Measurements from ENCODE around the gene ZNF202. TPM values are rescaled to one million over a fixed set of nuclear protein-coding genes. Genes with fewer than 3 reads are reported as not detected.
A peak's percentile ranks its signal among the peaks of the same experiment; 100 is the strongest.

Gene ZNF202
- polyA plus RNA-seq (2011; rRNA removed) (14.2 and 14.4 TPM in 2 replicates), polyA plus RNA-seq (2017; fragmentation: RNase III; extraction: RNeasy Plus Mini Kit Qiagen cat#74134 plus additional on column Dnase treatment) (10.0 to 12.9 TPM (median 11.9 TPM) in 3 replicates), polyA minus RNA-seq (2011; rRNA and poly(A)+ RNA removed) (13.1 and 14.3 TPM in 2 replicates)
- polyA plus RNA-seq (2012; cell fraction: cytosol; rRNA removed), result 5.5 and 7.5 TPM in 2 replicates
- polyA plus RNA-seq (2012; cell fraction: nucleus; rRNA removed), result 9.8 and 12.0 TPM in 2 replicates

DNA sequence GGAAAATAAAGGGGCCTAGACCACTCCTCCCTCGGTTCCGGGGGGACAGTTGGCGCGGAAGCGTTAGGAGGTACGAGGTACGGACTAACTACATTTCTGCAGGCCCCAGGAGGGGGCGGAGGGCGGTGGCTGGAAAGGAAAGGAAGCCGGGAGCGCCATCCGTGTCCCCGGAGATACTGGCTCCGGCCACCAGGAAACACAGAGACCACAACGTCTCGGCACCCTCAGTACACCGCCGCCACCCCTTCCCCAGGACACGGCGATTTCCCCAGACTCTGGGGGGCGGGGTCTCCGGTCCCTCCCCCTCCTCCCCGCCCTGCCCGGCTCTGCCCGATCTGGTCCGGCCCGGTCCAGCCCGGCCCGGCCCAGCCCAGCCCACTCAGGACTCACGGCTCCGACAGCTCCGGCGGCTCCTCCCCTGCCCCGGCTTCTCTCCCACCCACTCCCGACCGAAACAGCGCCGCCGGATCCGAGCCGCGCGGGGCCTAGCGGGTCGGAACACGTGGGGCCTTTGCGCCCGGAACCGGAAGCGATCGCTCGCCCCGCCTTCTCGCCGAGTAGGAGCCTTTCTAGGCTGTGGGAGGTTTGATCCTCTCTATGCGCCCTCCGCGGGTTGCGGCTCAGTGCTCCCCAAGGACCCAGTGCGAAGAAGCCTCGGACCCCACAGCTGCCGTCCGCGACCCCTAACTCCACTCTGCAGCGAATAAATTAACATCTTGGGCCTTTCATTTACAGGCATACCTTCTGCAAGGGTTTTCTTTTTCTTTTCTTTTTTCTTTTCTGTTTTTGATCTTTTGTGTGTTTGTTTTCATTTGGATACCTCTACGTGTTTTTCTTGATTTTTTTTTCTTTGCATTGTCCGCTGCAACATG lies at the start of gene ZNF202:
Gene ZNF202 (minus strand): TSS at position 502 of the 872 bp plus-strand sequence. CDS start 10,772 bp downstream, outside the sequence.
- TF ChIP-seq RAD21 (conservative IDR thresholded peaks at IDR 0.05 in 1 of 2, IDR thresholded peaks at IDR 0.05 in 1 of 2) (no peak), RARB (CRISPR knock-in tag; IDR thresholded peaks at IDR 0.05) (no peak), MYC (IDR thresholded peaks at IDR 0.05; ENCODE audit: borderline replicate concordance, low read length) (peak; percentile 67; the same call in 1 of the 2 replicates), RFX5 (IDR thresholded peaks at IDR 0.05) (no peak), PHF8 (IDR thresholded peaks at IDR 0.05; ENCODE audit: borderline replicate concordance, low read depth) (peak; percentile 83), JUN (IDR thresholded peaks at IDR 0.05) (peak; percentile 56 to 81; a peak in 3 of 5 replicates), POLR2A (IDR thresholded peaks at IDR 0.05; ENCODE audit: low read length) (peak; percentile 28), TFCP2L1 (CRISPR knock-in tag; IDR thresholded peaks at IDR 0.05) (no peak), MAFK (IDR thresholded peaks at IDR 0.05; ENCODE audit: partially characterized antibody) (no peak), RNF2 (IDR thresholded peaks at IDR 0.05; ENCODE audit: borderline replicate concordance, low read depth) (no peak), HOXA7 (CRISPR knock-in tag; IDR thresholded peaks at IDR 0.05) (no peak), CBX2 (IDR thresholded peaks at IDR 0.05; ENCODE audit: borderline replicate concordance, low read depth) (no peak)
- TF ChIP-seq, protein P1, sequence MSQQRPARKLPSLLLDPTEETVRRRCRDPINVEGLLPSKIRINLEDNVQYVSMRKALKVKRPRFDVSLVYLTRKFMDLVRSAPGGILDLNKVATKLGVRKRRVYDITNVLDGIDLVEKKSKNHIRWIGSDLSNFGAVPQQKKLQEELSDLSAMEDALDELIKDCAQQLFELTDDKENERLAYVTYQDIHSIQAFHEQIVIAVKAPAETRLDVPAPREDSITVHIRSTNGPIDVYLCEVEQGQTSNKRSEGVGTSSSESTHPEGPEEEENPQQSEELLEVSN (IDR thresholded peaks at IDR 0.05; ENCODE audit: borderline replicate concordance, low read depth), result peak; percentile 52; the same call in 1 of the 2 replicates
- TF ChIP-seq, protein P2, sequence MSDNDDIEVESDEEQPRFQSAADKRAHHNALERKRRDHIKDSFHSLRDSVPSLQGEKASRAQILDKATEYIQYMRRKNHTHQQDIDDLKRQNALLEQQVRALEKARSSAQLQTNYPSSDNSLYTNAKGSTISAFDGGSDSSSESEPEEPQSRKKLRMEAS (IDR thresholded peaks at IDR 0.05), result peak; percentile 98
- TF ChIP-seq, protein P3, sequence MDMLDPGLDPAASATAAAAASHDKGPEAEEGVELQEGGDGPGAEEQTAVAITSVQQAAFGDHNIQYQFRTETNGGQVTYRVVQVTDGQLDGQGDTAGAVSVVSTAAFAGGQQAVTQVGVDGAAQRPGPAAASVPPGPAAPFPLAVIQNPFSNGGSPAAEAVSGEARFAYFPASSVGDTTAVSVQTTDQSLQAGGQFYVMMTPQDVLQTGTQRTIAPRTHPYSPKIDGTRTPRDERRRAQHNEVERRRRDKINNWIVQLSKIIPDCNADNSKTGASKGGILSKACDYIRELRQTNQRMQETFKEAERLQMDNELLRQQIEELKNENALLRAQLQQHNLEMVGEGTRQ (IDR thresholded peaks at IDR 0.05), result peak; percentile 82
- TF ChIP-seq, protein P4, sequence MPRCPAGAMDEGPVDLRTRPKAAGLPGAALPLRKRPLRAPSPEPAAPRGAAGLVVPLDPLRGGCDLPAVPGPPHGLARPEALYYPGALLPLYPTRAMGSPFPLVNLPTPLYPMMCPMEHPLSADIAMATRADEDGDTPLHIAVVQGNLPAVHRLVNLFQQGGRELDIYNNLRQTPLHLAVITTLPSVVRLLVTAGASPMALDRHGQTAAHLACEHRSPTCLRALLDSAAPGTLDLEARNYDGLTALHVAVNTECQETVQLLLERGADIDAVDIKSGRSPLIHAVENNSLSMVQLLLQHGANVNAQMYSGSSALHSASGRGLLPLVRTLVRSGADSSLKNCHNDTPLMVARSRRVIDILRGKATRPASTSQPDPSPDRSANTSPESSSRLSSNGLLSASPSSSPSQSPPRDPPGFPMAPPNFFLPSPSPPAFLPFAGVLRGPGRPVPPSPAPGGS (IDR thresholded peaks at IDR 0.05), result peak; percentile 64; the same call in 1 of the 3 replicates
- POLR2A ChIA-PET, result no interaction called here
- Histone ChIP-seq H3K4me2 (peak within 1 kb of the TSS; percentile 96), H3K9me3 (no peaks in the 10 kb centered on the region; the same call in 2 of the 3 replicates), H3K27ac (peak within 1 kb of the TSS; percentile 83 to 97), H3K4me3 (peak within 1 kb of the TSS; percentile 89), H3K4me1 (peaks cover 10% of the 10 kb centered on the region; the same call in 1 of the 3 replicates)
- WGBS (ENCODE audit: missing lambda C conversion rate), result 2% methylated on average over 19 of the region's 67 CpGs
- DNase-seq (ENCODE audit: low read depth in 1 of 2, low spot score in 1 of 2) (peak; percentile 52 to 89), ATAC-seq (peak; percentile 98 to 99), FAIRE-seq (no peak)
- CTCF ChIA-PET, result no interaction called here

DNA sequence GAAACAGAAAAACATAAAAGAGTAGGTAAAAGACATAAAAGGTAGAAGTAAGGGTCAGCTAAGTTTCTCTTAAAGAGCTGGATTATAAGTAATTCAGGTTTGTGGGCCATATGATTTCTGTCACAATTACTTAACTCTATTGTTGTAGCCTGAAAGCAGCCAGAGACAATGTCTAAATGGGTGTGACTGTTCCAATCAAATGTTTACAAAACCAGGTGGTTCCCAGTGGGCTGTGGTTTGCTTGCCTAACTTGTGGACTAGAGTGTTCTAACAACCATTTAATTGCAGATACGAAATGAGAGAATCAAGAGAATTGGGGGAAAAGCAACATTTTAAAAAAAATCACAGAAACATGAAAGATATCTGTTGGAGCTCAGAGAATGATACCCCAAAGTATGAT lies 42.1 kb upstream of the ZNF202 start:
- ATAC-seq (no peak), FAIRE-seq (no peak), DNase-seq (ENCODE audit: low read depth in 1 of 2, low spot score in 1 of 2) (no peak)
- H3K9me3 ChIP-seq, result no peaks in the 10 kb centered on the region
- H3K4me3 ChIP-seq, result no peak overlapping the region
- ChIA-PET POLR2A (no interaction called here), CTCF (interaction anchor here (0.6 to 1.4 kb wide), 2 partner anchors 8 to 48 kb away, joined by 3 read pairs; no protein-coding TSS in a partner anchor)
- H3K4me2 ChIP-seq, result no peak overlapping the region
- H3K27ac ChIP-seq, result no peak overlapping the region
- H3K4me1 ChIP-seq, result no peaks in the 10 kb centered on the region
- TF ChIP-seq EP300 (IDR thresholded peaks at IDR 0.05) (no peak), FOXS1 (CRISPR knock-in tag; IDR thresholded peaks at IDR 0.05) (no peak)
- 0% methylated on average over 1 of the region's 1 CpG for WGBS (ENCODE audit: missing lambda C conversion rate)

DNA sequence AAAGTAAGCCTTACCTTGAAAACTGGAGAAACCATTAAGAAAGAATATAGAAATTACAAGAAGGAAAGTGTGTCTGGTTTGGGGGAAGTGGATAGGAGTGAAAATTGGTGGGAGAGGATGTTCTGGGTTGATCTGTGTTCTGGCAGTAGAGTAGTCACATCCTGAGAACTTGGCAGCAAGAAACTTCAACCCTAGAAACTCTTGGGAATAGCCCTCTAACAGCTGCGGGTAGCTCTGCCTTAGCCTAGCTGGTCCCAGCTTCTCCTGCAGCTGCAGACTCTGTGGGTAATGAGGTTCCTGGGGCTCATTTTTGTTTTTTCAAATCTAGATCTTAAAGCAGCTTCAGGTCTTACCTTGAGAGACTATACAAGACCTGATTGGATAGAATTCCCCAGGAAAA lies 37.1 kb upstream of the ZNF202 start:
- Histone ChIP-seq H3K4me3 (no peak overlapping the region), H3K4me2 (no peak overlapping the region), H3K4me1 (no peaks in the 10 kb centered on the region), H3K27ac (no peak overlapping the region), H3K9me3 (no peaks in the 10 kb centered on the region)
- WGBS (ENCODE audit: missing lambda C conversion rate), result 87% methylated on average over 1 of the region's 1 CpG
- ATAC-seq (no peak), FAIRE-seq (no peak), DNase-seq (ENCODE audit: low read depth in 1 of 2, low spot score in 1 of 2) (no peak)
- ChIA-PET CTCF (interaction anchor here (1.4 kb wide), 1 partner anchor 19 kb away, joined by 3 read pairs; no protein-coding TSS in a partner anchor), POLR2A (no interaction called here)
- TF ChIP-seq HOXA7 (CRISPR knock-in tag; IDR thresholded peaks at IDR 0.05), result no peak
- TF ChIP-seq CHD4 (IDR thresholded peaks at IDR 0.05; ENCODE audit: borderline replicate concordance), result no peak
- no peak for TF ChIP-seq FOXS1 (CRISPR knock-in tag; IDR thresholded peaks at IDR 0.05)
- TF ChIP-seq, protein P5, sequence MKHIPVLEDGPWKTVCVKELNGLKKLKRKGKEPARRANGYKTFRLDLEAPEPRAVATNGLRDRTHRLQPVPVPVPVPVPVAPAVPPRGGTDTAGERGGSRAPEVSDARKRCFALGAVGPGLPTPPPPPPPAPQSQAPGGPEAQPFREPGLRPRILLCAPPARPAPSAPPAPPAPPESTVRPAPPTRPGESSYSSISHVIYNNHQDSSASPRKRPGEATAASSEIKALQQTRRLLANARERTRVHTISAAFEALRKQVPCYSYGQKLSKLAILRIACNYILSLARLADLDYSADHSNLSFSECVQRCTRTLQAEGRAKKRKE (CRISPR knock-in tag; IDR thresholded peaks at IDR 0.05; ENCODE audit: low read depth), result no peak
- no peak for TF ChIP-seq FOSL2 (IDR thresholded peaks at IDR 0.05)
- no peak for TF ChIP-seq FOSL2 (CRISPR knock-in tag; IDR thresholded peaks at IDR 0.05)
- TF ChIP-seq, protein P6, sequence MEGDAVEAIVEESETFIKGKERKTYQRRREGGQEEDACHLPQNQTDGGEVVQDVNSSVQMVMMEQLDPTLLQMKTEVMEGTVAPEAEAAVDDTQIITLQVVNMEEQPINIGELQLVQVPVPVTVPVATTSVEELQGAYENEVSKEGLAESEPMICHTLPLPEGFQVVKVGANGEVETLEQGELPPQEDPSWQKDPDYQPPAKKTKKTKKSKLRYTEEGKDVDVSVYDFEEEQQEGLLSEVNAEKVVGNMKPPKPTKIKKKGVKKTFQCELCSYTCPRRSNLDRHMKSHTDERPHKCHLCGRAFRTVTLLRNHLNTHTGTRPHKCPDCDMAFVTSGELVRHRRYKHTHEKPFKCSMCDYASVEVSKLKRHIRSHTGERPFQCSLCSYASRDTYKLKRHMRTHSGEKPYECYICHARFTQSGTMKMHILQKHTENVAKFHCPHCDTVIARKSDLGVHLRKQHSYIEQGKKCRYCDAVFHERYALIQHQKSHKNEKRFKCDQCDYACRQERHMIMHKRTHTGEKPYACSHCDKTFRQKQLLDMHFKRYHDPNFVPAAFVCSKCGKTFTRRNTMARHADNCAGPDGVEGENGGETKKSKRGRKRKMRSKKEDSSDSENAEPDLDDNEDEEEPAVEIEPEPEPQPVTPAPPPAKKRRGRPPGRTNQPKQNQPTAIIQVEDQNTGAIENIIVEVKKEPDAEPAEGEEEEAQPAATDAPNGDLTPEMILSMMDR (IDR thresholded peaks at IDR 0.05), result no peak
- no peak for TF ChIP-seq NR3C1 (IDR thresholded peaks at IDR 0.05)
- TF ChIP-seq, protein P7, sequence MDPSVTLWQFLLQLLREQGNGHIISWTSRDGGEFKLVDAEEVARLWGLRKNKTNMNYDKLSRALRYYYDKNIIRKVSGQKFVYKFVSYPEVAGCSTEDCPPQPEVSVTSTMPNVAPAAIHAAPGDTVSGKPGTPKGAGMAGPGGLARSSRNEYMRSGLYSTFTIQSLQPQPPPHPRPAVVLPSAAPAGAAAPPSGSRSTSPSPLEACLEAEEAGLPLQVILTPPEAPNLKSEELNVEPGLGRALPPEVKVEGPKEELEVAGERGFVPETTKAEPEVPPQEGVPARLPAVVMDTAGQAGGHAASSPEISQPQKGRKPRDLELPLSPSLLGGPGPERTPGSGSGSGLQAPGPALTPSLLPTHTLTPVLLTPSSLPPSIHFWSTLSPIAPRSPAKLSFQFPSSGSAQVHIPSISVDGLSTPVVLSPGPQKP (IDR thresholded peaks at IDR 0.05; ENCODE audit: low read depth, low read length), result no peak

Data from A549 (cell line).